Liver (tissue), 9 donors: ENCODE measurements around the gene POMT1. TPM values are rescaled to one million over a fixed set of nuclear protein-coding genes. Genes with fewer than 3 reads are reported as not detected.

Source experiments
- DNase-seq: peaks from one replicate; pipeline ENCODE4 v3.0.0-alpha.2; 2017; ENCODE audit warnings: low spot score
- H3K27ac ChIP-seq, 2 donors: one replicate each; pipeline ENCODE4 v1.7.0; 2013; ENCODE audit warnings: inconsistent platforms in 2 of 2, low read length in 2 of 2, control low read depth in 1 of 2, low read depth in 1 of 2, mild to moderate bottlenecking in 1 of 2
- H3K27me3 ChIP-seq, 4 donors: one replicate each; pipeline versions ENCODE4 v1.6.1 to v1.7.0; 2013; ENCODE audit warnings: low read length in 3 of 4, inconsistent platforms in 1 of 4, mild to moderate bottlenecking in 1 of 4, moderate library complexity in 1 of 4; ENCODE audit not compliant: control insufficient read depth in 4 of 4, insufficient read depth in 4 of 4
- H3K36me3 ChIP-seq, 4 donors: one replicate each; pipeline versions ENCODE4 v1.6.1 to v1.7.0; 2013; ENCODE audit warnings: low read length in 3 of 4, mild to moderate bottlenecking in 3 of 4, low read depth in 1 of 4, moderate library complexity in 1 of 4; ENCODE audit not compliant: control insufficient read depth in 4 of 4, insufficient read depth in 3 of 4
- H3K4me1 ChIP-seq, 4 donors: one replicate each; pipeline versions ENCODE4 v1.6.1 to v1.7.0; 2013; ENCODE audit warnings: low read length in 3 of 4, mild to moderate bottlenecking in 3 of 4, moderate library complexity in 1 of 4; ENCODE audit not compliant: control insufficient read depth in 4 of 4, insufficient read depth in 4 of 4
- H3K4me3 ChIP-seq, 3 donors: one replicate each; pipeline versions ENCODE4 v1.6.1 to v1.7.0; 2013; ENCODE audit warnings: low read length in 3 of 3, control low read depth in 1 of 3, low read depth in 1 of 3, mild to moderate bottlenecking in 1 of 3
- H3K9ac ChIP-seq, 2 donors: one replicate each; pipeline ENCODE4 v1.7.0; 2013; ENCODE audit warnings: low read length in 2 of 2, mild to moderate bottlenecking in 2 of 2, moderate library complexity in 2 of 2, control low read depth in 1 of 2, low read depth in 1 of 2
- H3K9me3 ChIP-seq, 4 donors: one replicate each; pipeline versions ENCODE4 v1.6.1 to v1.7.0; 2013; ENCODE audit warnings: low read length in 3 of 4; ENCODE audit not compliant: control insufficient read depth in 4 of 4
- FOXA2 ChIP-seq: IDR thresholded peaks from 2 replicates; pipeline ENCODE4 v1.6.1; 2016; ENCODE audit warnings: antibody characterized with exemption
- GABPA ChIP-seq, 2 donors: IDR thresholded peaks in 1 of 2; conservative IDR thresholded peaks in 1 of 2; 2 replicates each; pipeline ENCODE4 v1.6.1; 2016; ENCODE audit warnings: antibody characterized with exemption in 2 of 2, mild to moderate bottlenecking in 1 of 2, moderate library complexity in 1 of 2
- HNF4A ChIP-seq, 2 donors: conservative IDR thresholded peaks; 2 replicates each; pipeline ENCODE4 v1.6.1; 2016; ENCODE audit warnings: antibody characterized with exemption in 2 of 2, mild to moderate bottlenecking in 2 of 2
- HNF4G ChIP-seq: IDR thresholded peaks from 2 replicates; pipeline ENCODE4 v1.6.1; 2016; ENCODE audit warnings: antibody characterized with exemption
- RAD21 ChIP-seq, 2 donors: IDR thresholded peaks; 2 replicates each; pipeline ENCODE4 v1.6.1; 2016; ENCODE audit warnings: antibody characterized with exemption in 2 of 2, mild to moderate bottlenecking in 2 of 2
- RXRA ChIP-seq, 2 donors: IDR thresholded peaks; 2 replicates each; pipeline ENCODE4 v1.6.1; 2017 to 2018; ENCODE audit warnings: antibody characterized with exemption in 2 of 2, mild to moderate bottlenecking in 1 of 2
- SP1 ChIP-seq: IDR thresholded peaks from 2 replicates; pipeline ENCODE4 v1.6.1; 2018; ENCODE audit warnings: antibody characterized with exemption, mild to moderate bottlenecking
- YY1 ChIP-seq: IDR thresholded peaks from 2 replicates; pipeline ENCODE4 v1.6.1; 2016; ENCODE audit warnings: antibody characterized with exemption, mild to moderate bottlenecking
- WGBS: extraction: QIAGEN DNeasy Blood & Tissue Kit; methylation state at CpG from one replicate; pipeline ENCODE4 v1.1.7; 2013; 5-methylcytosine and 5-hydroxymethylcytosine counted together
- polyA plus RNA-seq, 2 donors: library from polyadenylated mRNA; stranded (reverse) in 1 of 2; unstranded in 1 of 2; fragments of 200-250 nt in 1 of 2; fragments of >200 nt in 1 of 2; fragmentation: Nextera tagmentation in 1 of 2; extraction: Ambion mirVana in 1 of 2; gene quantifications; one replicate each; pipeline versions ENCODE4 v1.2.1 to v1.2.3, GENCODE V29; 2013 to 2015
- total RNA-seq, 2 donors: library from RNA; depleted of rRNA; stranded (reverse); fragments of >200 nt; gene quantifications; one replicate each; pipeline ENCODE4 v1.2.3, GENCODE V29; 2014
- TF ChIP-seq, protein P1 (sequence below): IDR thresholded peaks from 2 replicates; pipeline ENCODE4 v1.6.1; 2016; ENCODE audit warnings: antibody characterized with exemption, mild to moderate bottlenecking
- TF ChIP-seq, protein P2 (sequence below): fragments of 150-350 bp; IDR thresholded peaks from 2 replicates; pipeline ENCODE4 v1.5.1; 2017; ENCODE audit warnings: improper control_type of control experiment, low read depth, low read length; ENCODE audit not compliant: missing input control
- TF ChIP-seq, protein P3 (sequence below): IDR thresholded peaks from 2 replicates; pipeline ENCODE4 v1.6.1; 2016; ENCODE audit warnings: antibody characterized with exemption
- donor health status: healthy.
- donor health status: healthy.
- donor health status: healthy.
- donor health status: healthy.
- donor health status: healthy.

POMT1 gene
- total and polyA plus RNA-seq, 4 donors, result 11.2 to 14.2 (median 11.6) TPM

- no peak overlapping the region for H3K9ac ChIP-seq
- 95% methylated on average over 6 of the region's 6 CpGs for WGBS
- no peaks in the 10 kb centered on the region for H3K27me3 ChIP-seq
- no peak overlapping the region for H3K4me3 ChIP-seq
- peaks cover 0 to under 1% (median 0%) of the 10 kb centered on the region in 4 donors for H3K4me1 ChIP-seq
- H3K27ac ChIP-seq, result no peak overlapping the region
- H3K36me3 ChIP-seq, result no peaks in the 10 kb centered on the region
- TF ChIP-seq, protein P1, sequence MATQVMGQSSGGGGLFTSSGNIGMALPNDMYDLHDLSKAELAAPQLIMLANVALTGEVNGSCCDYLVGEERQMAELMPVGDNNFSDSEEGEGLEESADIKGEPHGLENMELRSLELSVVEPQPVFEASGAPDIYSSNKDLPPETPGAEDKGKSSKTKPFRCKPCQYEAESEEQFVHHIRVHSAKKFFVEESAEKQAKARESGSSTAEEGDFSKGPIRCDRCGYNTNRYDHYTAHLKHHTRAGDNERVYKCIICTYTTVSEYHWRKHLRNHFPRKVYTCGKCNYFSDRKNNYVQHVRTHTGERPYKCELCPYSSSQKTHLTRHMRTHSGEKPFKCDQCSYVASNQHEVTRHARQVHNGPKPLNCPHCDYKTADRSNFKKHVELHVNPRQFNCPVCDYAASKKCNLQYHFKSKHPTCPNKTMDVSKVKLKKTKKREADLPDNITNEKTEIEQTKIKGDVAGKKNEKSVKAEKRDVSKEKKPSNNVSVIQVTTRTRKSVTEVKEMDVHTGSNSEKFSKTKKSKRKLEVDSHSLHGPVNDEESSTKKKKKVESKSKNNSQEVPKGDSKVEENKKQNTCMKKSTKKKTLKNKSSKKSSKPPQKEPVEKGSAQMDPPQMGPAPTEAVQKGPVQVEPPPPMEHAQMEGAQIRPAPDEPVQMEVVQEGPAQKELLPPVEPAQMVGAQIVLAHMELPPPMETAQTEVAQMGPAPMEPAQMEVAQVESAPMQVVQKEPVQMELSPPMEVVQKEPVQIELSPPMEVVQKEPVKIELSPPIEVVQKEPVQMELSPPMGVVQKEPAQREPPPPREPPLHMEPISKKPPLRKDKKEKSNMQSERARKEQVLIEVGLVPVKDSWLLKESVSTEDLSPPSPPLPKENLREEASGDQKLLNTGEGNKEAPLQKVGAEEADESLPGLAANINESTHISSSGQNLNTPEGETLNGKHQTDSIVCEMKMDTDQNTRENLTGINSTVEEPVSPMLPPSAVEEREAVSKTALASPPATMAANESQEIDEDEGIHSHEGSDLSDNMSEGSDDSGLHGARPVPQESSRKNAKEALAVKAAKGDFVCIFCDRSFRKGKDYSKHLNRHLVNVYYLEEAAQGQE, result no peak
- TF ChIP-seq YY1, result no peak
- TF ChIP-seq, protein P2, sequence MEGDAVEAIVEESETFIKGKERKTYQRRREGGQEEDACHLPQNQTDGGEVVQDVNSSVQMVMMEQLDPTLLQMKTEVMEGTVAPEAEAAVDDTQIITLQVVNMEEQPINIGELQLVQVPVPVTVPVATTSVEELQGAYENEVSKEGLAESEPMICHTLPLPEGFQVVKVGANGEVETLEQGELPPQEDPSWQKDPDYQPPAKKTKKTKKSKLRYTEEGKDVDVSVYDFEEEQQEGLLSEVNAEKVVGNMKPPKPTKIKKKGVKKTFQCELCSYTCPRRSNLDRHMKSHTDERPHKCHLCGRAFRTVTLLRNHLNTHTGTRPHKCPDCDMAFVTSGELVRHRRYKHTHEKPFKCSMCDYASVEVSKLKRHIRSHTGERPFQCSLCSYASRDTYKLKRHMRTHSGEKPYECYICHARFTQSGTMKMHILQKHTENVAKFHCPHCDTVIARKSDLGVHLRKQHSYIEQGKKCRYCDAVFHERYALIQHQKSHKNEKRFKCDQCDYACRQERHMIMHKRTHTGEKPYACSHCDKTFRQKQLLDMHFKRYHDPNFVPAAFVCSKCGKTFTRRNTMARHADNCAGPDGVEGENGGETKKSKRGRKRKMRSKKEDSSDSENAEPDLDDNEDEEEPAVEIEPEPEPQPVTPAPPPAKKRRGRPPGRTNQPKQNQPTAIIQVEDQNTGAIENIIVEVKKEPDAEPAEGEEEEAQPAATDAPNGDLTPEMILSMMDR, result no peak
- no peak for TF ChIP-seq HNF4G
- no peak for TF ChIP-seq HNF4A (conservative IDR thresholded peaks at IDR 0.05)
- TF ChIP-seq SP1, result no peak
- no peaks in the 10 kb centered on the region for H3K9me3 ChIP-seq
- no peak for DNase-seq
Measured at GRCh38 chr9:131552030-131552429, 49.3 kb downstream of the POMT1 start.

DNA sequence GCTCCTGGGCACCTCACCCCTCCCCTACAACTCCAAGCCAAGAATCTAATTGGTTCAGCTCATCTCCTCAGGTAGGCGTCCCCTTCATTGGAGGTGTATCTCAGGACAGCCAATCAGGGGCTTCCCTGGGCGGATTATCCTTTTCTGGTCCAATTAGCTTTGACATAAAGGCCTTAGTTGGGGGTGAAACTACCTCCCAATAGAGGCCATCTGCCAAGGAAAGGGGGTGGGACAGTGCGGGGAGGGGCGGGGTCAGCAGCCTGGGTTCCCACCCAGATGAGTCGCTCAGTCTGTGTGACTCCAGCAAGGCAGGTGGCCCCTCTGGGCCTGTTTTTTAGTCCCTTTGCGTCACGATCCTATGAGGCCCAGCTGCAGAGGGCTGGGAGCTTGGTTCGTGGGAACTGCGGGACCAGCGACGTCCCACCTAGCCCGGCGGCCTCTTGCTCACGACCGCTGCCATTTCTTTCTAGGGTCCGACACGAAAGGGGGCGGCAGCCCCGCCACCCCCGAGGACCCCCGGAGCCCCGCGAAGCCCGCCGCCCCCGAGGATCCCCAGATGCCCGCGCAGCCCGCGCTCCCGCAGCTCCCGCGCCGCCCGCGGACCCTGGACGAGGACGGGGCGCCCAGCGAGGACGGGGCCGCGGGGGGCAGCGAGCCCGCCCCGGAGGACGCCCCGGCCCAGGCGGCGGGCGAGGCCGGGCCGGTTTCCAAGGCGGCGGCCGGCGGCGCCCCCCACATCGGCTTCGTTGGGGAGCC lies 51.5 kb downstream of the POMT1 start:
- WGBS, result 64% methylated on average over 60 of the region's 60 CpGs
- H3K27me3 ChIP-seq, result no peaks in the 10 kb centered on the region
- no peak overlapping the region for H3K27ac ChIP-seq
- peaks cover 0 to 12% (median 0%) of the 10 kb centered on the region in 4 donors for H3K36me3 ChIP-seq
- TF ChIP-seq HNF4G (no peak), RAD21 (IDR thresholded peaks at IDR 0.05) (no peak), FOXA2 (no peak), RXRA (IDR thresholded peaks at IDR 0.05) (no peak), GABPA (IDR thresholded peaks at IDR 0.05 in 1 of 2, conservative IDR thresholded peaks at IDR 0.05 in 1 of 2) (no peak), YY1 (no peak)
- TF ChIP-seq, protein P3, sequence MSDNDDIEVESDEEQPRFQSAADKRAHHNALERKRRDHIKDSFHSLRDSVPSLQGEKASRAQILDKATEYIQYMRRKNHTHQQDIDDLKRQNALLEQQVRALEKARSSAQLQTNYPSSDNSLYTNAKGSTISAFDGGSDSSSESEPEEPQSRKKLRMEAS, result no peak
- TF ChIP-seq, protein P1, result no peak
- H3K9me3 ChIP-seq, result no peaks in the 10 kb centered on the region
- no peak for DNase-seq
- H3K4me1 ChIP-seq, result no peaks in the 10 kb centered on the region
- no peak overlapping the region for H3K9ac ChIP-seq
- no peak overlapping the region for H3K4me3 ChIP-seq
